Hematopoietic multipotent progenitor cell (in vitro differentiated cells): ENCODE results near the gene ANAPC2. TPM values are rescaled to one million over a fixed set of nuclear protein-coding genes. Genes with fewer than 3 reads are reported as not detected.
A peak's percentile ranks its signal among the peaks of the same experiment; 100 is the strongest.

Source experiments
- DNase-seq, 3 donors: peaks; one replicate each; pipeline ENCODE4 v3.0.0-alpha.2; 2011 to 2015; ENCODE audit warnings: low read depth in 2 of 3, low spot score in 2 of 3
- total RNA-seq: library from RNA; depleted of rRNA; stranded (reverse); fragments of >200 nt; gene quantifications from one replicate; pipeline ENCODE4 v1.2.3, GENCODE V29; 2012

Gene ANAPC2
- total RNA-seq, 1 donor = 59.8 TPM

DNA sequence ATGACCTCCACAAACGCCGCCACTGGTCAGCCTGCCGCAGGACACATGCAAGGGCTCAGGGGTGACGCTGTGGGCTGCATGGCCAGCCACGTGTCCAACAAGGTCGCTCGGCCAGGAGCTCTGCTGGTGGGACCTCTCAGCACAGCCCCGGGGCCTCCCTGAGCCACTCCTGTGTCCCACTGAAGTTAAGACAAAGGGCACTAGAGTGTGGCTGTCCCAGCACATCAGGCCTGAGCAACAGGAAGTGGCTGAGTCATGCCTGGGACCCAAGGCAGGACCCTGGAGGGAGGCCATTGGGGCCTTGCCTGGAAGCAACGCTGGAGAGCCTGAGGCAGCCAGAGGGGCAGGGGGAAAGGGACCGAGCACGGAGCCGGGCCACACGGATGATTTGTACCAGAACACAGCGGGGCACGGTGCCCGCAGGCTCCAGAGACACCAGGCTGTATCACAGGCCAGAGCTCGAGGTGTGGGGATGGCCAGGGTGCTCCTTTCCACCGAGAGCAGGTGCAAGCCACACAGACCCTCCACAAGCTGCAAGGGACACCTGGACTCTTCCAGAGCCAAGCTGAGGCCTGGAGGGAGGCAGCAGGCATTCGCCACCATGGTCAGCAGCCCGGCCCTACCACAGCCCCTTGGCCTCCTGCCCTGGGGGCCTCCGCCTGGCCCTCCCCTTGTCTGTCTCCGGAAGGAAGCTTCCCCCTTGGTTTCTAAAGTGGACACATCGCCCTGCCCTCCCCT, 10.0 kb downstream of the ANAPC2 start:
- DNase-seq = no peak

DNA sequence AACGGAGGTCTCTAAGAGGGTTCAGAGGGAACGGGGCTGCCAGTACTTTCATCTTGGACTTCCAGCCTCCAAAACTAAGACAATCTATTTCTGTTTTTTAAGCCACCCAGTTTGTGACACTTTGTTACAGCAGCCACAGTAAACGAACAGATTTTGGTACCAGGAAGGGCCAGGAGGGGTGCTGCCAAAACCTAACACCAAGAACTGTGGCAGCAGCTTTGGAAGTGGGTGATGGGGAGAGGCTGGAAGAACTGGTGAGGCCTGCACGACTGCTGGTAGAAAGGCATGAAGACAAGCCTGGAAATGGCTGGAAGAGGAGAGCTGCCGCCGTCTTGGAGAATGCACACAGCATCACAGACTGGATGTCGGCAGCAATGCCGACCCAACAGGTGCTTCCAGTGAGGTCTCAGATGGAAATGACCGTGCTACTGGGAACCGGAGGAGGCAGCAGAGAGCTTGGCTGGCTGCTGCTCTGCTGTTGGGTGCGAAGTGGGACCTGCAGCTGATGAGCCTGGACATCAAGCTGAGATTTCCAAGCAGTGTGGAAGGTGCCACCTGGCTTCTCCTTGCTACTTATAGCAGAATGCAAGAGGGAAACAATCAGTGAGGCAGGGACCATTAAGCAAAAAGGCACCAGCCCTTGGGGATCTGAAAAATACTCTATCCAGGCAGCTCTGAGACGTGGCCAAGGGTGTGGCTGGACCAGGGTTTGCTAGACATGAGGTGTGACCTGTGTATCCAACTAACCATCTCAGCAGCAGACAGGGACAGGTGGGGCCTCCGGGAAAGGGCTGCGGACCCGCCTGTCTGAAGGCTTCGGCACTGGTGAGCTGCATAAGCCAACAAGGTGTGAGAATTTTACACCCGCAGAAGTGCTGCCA, 11.8 kb downstream of the ANAPC2 start:
- DNase-seq = peak in 1 of 3 donors; percentile 37

DNA sequence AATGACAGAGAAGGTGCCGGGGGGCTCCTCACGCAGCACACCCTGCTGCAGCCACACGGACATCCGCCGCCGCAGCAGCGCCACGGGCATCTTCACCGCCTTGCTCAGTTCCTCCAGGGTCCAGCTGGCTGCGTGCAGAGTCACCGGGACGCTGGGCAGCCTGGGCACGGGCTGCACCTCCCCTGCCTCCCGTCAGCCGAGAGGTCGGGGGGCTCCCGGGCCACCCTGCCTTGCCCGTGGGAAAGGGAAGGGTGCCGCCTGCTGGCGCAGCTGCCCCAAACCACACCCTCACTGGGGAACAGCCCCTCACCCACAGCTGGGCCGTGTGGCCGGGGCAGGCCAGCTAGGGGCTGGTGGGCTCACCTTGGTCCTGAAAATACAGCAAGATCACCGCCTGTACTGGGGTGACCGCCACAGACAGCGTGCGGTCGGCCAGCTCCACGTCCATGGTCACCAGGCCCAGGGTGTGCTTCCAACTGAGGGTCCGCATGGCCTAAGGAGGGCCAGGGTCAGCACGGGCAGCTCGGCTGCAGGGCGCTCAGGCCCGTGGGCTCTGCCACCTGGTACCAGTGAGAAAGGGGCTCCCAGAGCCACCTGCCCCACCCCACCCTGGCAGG, 12.9 kb downstream of the ANAPC2 start:
- DNase-seq = no peak

DNA sequence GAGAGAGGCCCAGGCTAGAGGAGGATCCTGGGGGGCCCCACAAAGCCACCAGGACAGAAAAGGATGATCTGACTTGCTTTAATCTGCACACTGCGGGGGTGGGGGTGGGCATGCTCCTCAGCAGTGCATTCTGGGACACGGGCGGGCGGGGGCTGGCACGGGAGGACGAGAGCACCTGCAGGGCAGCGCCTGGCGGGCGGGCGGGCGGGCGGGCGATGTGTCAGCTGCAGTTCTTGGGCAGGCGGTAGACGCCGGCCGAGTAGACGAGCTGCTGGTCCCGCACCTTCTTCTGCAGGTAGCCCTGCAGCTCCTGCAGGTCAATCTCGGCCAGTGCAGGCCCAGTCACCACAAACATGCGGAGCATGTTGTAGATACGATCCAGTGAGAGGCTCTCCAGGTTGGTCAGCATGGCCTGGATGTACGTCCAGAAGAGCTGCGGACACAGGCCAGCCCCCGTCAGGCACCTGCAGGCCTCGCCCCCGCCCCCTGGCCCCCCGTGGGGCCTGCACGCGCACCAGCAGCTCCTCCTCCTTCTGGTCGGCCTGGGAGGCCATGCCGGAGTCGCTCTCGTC, 13.6 kb downstream of the ANAPC2 start:
- no peak for DNase-seq

DNA sequence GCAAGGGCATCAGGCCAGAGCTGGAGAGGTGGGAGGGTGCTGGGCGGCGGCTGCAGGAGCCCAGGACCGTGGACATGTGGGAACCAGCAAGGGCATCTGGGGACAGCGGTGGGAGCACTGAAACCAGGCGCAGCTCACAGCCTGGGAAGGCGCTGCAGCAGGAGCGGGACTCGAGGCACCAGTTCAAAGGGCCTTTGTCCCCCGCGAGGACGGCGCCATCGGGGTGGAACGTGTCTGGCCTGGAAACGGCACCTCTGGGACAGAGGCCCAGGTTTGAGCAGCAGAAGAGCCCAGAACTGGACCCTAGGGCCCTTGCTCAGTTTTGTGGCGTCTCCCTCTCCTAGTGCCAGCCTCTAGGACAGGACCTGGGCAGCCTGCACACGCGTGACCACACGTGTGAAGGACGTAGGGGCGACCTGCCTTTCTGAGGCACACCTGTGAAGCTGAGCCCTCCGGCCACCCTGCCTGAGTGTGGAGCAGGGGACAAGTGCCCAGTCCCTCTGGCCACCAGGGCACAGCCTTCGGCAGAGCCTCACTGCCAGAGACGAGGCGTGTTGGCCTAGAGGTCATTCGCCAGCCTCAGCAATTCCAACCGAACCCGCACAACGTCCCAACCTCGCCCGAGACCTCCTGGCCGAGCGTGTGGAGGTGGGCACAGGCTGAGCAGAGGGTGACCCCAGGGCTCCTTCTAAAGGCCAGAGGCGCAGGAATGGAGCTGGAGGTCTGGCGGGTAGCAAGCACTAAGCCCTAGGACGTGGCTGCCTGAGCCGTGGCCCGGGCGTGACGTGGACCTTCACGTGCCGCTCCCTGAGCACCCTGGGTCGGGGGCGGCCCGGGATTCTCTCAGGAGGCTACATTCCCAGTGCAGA, 14.3 kb downstream of the ANAPC2 start:
- no peak for DNase-seq

DNA sequence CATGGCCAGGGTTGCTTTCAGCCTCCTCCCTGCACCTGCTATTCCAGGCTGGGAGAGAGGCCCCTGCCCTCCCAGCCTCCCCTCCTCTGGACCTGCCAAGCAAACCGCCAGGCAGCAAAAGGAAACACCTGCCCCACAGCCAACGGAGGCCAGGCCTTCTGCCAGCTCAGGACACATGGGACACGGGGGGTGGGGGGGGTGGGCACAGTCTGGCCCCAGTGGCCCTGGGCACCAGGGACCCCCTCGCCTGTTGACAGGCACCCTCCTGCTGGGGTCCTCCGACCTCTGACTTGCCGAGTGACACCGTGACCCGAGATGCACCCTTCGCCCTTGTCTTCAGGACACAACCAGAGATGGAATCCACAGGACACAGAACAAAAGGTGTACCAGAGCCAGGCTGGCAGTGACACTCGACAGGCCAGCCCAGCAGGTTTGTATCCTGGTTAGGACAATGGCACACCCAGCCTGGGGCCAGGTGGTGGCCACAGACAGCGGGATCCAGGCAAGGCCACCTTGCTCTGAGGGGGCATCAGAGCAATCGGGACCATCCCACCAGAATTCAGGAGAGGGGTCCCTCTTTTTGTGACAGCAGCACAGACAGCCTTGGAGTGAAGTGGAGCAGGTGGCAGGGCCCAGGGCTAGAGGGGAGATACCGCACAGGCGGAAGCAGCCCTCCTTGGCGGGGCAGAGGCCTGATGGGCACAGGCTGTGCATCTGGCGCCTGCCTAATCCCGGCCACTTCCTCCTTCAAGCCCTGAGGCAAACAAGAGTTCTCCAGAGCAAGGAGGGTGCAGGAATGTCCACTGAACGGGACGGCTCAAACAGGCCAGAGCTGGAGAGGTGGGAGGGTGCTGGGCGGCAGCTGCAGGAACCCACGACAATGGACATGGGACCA, 15.2 kb downstream of the ANAPC2 start:
- DNase-seq = peak in 1 of 3 donors; percentile 45

DNA sequence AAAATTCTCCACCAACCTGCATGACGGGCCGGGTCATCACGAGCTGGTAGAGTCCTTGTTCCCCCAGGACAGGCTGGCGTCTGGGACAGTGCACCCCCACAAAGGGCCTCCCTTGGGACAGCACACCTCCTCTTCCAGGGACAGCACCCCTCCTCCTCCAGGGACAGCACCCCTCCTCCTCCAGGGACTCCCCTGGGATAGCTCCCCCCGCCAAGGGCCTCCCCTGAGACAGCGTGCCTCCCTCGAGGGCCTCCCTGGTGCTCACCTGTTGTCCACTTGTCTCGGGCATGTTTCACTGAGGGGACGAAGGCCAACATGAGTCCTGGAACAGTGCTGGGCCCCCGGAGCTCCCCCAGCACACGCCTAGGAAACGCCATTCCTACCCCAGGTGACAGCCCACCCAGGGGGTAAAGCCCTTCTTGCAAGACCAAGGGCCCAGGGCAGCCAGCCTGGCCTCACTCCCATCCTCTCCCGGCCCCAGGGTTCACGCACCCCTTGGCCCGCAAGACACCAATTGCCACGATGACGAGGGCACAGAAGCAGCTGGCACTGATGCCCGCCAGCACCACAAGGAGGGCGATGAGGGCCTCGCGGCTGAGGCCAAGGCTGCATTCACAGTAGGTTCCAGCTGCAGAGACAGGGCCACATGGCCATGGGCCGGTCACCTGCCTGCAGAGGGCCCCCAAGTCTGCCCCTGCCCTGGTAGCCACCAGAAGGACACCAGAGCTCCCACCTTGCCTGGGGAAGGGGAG, 17.0 kb downstream of the ANAPC2 start:
- no peak for DNase-seq

DNA sequence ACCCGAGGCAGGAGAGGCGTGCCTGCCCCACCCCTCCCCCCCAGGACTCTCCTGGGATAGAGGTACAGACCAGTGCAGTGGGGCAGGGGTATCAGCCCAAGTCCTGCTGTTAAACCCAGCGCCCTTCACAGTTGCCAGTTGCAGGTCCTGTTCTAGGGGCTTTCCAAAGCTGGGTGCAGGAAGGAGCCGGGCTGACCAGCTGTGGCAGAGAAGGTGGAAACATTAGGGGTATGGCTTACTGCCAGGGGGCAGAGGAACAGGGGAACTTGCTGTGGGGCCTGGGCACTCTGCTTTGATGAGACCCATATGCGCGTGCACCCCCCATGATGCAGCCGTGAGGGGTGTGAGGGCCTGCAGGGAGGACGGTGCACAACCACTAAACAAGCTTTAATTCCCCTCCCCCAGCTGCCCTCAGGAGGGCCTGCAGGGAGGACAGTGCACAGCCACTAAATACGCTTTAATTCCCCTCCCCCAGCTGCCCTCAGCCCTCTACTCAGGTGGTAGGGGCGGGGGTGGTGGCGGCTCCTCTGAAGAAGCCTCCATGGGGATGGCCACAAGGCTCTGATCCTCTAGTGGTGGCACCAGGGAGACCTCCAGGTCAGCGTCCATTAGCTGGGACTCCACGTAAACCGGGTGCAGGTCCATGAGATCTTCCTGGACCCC, 17.7 kb downstream of the ANAPC2 start:
- DNase-seq = no peak

DNA sequence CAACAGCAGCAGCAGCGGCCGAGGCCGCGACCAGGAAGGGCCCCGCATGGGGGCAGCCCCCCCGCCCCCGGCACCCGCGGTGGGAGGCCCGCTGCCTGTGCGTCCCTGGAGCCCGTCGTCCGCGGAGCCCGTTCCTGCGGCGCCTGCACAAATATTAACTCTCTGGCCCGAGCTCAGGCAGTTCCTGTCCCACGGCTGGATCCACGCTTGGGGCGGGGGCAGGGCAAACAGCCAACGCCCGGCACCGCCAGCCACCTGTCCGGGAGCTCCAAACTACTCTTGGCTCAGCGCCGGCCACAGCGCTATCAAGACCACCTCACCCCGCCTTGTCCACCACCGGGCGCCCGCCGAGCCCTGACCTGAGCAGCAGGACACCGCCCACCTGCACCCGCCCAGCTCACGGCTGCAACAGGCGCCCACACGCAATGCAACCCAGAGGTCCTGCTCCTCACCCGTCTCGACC, 18.4 kb downstream of the ANAPC2 start, which contains the start of gene LRRC26:
TSS of gene LRRC26 (minus strand) at position 156 of the 463 bp plus-strand sequence. CDS start at position 48, 108 bp downstream.
- no peak for DNase-seq

DNA sequence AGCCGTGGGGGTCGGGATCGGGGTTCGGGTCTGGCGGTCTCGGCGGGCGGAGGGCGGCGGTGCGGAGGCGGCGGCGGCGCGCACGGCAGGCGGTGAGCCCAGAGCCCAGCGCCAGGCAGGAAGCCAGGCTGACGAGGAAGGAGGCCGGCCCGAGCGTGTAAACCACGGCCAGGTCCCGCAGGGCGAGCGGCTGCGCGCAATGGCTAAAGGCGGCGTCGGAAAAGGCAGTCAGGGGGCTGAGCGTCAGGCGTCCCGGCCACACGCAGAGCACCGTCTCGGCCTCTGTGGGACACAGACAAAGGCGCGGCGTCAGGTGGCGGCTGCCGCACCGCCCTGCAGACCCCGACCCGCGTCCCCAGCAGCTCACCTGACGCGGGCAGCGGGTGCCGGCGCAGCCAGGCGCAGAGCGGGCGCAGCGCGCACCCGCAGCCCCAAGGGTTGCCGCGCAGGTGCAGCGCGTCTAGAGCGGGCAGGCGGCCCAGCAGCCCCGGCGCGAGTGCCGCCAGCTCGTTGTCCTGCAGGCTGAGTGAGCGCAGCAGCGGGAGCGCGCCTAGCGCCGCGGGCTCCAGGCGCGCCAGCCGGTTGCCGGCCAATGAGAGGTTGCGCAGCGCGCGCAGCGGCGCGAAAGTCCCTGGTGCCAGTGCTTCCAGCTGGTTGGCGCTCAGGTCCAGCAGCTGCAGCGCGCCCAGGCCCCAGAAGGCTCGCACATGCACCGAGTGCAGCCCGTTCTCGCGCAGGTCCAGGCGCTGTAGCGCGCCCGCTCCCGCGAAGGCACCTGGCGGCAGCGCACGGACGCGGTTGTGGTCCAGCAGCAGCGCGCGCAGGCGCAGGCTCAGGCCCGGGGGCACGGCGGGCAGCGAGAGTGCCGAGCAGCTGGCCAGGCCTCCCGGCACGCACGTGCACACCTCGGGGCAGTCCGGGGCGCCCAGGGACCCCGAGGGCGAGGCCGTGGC, 19.2 kb downstream of the ANAPC2 start:
- DNase-seq = no peak

DNA sequence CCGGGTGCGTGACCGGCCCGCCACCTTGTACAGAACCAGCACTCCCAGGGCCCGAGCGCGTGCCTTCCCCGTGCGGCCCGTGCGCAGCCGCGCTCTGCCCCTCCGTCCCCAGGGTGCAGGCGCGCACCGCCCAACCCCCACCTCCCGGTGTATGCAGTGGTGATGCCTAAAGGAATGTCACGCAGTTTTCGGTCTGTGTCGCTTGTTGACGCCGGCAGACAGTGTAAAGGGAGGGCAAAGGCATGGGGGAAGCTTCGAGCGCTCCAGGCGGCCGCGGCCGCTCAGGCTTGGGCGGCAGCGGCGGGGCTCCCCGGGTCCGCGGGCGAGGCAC, 19.8 kb downstream of the ANAPC2 start:
- DNase-seq = no peak

DNA sequence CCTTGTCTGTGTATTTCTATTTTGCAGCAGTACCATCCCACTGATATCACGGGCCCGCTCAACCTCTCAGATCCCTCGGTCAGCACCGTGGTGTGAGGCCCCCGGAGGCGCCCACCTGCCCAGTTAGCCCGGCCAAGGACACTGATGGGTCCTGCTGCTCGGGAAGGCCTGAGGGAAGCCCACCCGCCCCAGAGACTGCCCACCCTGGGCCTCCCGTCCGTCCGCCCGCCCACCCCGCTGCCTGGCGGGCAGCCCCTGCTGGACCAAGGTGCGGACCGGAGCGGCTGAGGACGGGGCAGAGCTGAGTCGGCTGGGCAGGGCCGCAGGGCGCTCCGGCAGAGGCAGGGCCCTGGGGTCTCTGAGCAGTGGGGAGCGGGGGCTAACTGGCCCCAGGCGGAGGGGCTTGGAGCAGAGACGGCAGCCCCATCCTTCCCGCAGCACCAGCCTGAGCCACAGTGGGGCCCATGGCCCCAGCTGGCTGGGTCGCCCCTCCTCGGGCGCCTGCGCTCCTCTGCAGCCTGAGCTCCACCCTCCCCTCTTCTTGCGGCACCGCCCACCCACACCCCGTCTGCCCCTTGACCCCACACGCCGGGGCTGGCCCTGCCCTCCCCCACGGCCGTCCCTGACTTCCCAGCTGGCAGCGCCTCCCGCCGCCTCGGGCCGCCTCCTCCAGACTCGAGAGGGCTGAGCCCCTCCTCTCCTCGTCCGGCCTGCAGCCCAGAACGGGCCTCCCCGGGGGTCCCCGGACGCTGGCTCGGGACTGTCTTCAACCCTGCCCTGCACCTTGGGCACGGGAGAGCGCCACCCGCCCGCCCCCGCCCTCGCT, 20.4 kb downstream of the ANAPC2 start:
- no peak for DNase-seq

DNA sequence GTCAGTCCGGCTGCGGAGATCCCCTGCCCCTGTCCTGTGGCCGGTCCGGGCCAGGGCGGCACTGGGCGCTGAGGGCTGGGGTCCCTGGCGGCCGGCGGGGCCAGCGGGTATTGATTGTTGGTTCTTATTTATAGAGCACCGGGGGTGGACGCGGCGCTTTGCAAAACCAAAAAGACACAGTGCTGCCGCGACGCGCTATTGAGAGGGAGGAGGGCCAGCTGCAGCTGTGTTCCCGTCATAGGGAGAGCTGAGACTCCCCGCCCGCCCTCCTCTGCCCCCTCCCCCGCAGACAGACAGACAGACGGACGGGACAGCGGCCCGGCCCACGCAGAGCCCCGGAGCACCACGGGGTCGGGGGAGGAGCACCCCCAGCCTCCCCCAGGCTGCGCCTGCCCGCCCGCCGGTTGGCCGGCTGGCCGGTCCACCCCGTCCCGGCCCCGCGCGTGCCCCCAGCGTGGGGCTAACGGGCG, 21.0 kb downstream of the ANAPC2 start:
- DNase-seq = no peak

DNA sequence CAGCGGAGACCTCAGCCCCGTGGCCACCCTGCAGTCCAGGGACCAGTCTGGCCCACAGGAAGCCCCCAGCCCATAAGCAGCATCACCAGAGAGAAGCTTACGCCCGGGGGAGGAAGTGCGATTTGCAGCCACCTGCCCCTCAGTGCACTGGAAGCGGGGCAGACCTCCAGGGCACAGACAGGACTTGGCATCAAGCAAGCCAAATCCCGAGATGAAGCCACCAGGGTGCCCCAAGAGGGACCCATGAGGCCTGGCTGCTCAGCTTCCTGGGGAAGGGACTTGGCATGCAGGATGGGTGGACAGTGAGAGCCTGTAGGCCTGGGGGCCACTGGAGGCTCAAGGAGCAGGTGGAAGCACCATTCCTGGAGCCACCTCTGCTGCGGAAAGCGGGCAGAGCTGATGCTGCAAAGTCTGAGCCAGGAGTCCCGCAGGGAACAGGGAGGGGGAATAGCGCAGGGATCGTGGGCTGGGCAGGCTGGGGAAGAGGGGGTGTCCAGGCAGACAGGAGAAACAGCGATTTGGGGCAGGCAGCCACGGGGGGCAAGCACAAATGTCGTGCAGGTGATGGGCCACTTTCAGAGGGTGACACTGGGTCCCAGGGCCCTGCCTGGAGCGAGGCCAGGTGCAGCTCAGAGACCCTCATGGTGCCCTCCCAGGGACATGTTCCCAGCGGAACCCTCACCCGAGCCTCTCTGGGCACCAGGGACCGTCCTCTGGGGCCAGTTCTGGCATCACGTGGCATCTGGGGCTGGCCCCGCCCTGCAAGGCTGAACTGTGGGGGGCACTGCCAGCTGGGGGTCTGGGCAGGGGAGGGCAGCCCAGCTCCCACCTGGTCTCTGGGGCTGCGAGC, 21.8 kb downstream of the ANAPC2 start:
- no peak for DNase-seq
